H1 (cell line): Measurements from ENCODE around the gene HOGA1. TPM values are rescaled to one million over a fixed set of nuclear protein-coding genes. Genes with fewer than 3 reads are reported as not detected.

ENCODE experiments used
- CHD7 ChIP-seq: fragments of 300-600 bp; sonication (generic); IDR thresholded peaks from 2 replicates; pipeline ENCODE4 v1.7.1; 2012; ENCODE audit warnings: low read length, moderate library complexity, mild to moderate bottlenecking, inconsistent platforms; ENCODE audit not compliant: insufficient replicate concordance
- polyA plus RNA-seq, 7 experiments: library from polyadenylated mRNA; depleted of rRNA in 3 of 7; stranded (reverse) in 5 of 7; unstranded in 2 of 7; fragments of >200 nt in 5 of 7; fragments of 200-250 nt in 2 of 7; gene quantifications; 1 replicate in 5 of 7; 2 replicates in 1 of 7; 4 replicates in 1 of 7; pipeline versions ENCODE4 v1.2.1 to v1.2.3, GENCODE V29; 2011 to 2013; ENCODE audit warnings: missing spikeins in 2 of 7, mixed read lengths in 2 of 7
- total RNA-seq: library from RNA; stranded (reverse); fragmentation: NEBNext Ultra II Directional; extraction: Animal tissue kit (Norgen Biotek cat#: 25700); gene quantifications from 2 replicates; pipeline ENCODE4 v1.2.1, GENCODE V29; 2021

The HOGA1 gene
- total and polyA plus RNA-seq, 2 of the 8 experiments (the other 6 are each of a cell fraction or from before 2014, with no cell fraction given) = 0.28 to 1.00 TPM

DNA sequence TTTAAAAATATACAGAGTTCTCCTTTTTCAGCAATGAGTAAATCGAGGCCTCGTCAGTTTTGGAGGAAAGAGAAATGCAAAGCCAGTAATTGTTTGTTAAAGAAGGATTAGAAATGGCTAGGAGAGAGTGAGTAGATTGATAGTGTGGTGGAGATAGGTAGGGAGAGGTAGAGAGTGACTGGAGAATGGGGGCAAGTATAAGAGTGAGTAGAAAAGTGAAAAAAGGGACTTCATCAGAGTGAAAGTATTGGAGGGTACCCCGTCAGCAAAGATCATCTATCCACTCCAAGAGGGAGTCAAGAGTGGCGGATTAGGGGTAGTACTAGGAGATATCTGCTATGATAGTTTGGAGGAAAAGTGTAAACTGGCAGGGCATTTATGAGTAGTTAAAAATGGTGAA, 20.9 kb upstream of the HOGA1 start (continued):
- no peak for TF ChIP-seq CHD7
